ENCODE data around the gene OR10R2.

The OR10R2 gene

DNA sequence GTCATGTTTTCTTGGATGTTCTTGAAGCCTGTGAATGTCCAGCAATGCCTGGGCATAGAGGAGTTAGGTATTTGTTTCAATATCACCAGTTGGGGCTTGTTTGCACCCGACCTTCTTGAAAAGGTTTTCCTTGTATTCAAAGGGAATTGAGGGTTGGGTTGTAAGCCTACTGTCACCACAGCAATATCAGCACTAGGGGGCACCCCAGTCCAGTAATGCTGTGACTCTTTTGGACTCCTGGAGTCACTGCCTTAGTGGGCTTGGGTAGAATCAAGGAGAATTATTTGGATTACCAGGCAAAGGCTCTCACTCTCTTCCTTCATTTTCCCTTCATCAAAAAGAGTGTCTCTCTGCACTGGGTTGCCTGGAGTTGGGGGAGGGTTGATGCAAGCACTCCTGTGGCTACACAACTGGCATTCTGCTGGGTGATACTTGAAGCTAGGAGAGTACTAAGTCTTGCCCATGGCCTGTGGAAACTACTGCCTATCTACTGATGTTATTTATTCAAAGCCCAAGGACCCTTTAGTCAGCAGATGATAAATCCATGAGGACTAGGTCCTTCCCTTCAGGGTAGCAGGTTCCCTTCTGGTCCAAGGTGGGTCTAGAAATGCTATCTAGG is 34.5 kb downstream of the OR10R2 start:
- DNase-seq (ENCODE audit: insufficient read length, low spot score) (no peak), FAIRE-seq (no peak)
- TF ChIP-seq, protein P1, sequence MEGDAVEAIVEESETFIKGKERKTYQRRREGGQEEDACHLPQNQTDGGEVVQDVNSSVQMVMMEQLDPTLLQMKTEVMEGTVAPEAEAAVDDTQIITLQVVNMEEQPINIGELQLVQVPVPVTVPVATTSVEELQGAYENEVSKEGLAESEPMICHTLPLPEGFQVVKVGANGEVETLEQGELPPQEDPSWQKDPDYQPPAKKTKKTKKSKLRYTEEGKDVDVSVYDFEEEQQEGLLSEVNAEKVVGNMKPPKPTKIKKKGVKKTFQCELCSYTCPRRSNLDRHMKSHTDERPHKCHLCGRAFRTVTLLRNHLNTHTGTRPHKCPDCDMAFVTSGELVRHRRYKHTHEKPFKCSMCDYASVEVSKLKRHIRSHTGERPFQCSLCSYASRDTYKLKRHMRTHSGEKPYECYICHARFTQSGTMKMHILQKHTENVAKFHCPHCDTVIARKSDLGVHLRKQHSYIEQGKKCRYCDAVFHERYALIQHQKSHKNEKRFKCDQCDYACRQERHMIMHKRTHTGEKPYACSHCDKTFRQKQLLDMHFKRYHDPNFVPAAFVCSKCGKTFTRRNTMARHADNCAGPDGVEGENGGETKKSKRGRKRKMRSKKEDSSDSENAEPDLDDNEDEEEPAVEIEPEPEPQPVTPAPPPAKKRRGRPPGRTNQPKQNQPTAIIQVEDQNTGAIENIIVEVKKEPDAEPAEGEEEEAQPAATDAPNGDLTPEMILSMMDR (IDR thresholded peaks at IDR 0.05; ENCODE audit: insufficient read depth, missing control alignments), result peak; percentile 51

DNA sequence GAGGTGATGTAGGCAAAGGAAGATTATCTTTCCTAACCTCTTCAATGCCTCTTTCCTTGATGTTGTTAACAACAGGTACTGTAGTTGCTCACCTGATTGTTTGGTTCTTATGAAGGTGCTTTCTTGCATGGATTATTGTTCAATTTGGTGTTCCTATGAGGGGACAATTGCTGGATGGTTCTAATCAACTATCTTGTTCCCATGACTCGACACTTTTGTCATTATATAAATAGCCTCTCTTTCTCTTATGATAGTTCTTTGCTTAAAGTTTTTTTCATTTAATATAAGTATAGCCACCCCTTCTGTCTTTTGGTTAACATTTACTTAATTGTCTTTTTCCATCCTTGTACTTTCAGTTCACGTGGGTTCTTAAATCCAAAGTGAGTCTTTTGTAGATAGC is 35.5 kb downstream of the OR10R2 start:
- TF ChIP-seq, protein P1 (IDR thresholded peaks at IDR 0.05; ENCODE audit: insufficient read depth, missing control alignments), result no peak
- FAIRE-seq (no peak), DNase-seq (ENCODE audit: insufficient read length, low spot score) (no peak)

DNA sequence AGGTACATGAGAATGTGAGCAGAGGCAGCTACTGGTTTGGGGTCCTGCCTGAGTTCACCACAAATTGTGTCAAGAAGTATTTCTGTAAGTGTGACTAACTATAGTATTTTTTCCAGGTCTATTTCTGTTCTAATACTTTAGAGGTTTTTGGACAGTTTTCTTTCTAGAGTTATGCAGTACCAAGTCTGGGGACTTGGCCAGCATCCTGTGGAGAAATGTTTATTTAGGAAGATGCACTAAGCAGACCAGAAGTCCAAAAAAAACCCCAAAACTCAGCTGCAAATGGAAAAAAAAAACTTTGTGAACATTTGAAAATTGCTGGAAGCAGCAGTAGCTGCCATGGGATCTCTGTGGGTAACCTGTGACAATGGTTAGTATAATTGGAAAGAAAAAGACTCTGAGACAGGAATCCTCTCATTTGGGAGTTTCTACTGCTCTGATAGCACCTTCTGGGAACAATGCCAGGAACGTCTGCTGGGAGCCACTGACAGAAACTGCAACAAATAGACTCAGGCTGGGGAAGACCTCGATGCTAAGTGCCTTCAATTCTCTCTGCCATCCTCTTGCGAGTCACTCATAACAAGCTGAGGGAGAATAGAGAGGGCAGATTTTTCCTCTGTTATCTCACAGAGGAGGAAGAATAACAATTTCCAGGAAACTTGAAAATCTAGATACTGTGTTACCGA is 37.6 kb downstream of the OR10R2 start:
- TF ChIP-seq, protein P1 (IDR thresholded peaks at IDR 0.05; ENCODE audit: insufficient read depth, missing control alignments), result no peak
- DNase-seq (ENCODE audit: insufficient read length, low spot score) (no peak), FAIRE-seq (no peak)

DNA sequence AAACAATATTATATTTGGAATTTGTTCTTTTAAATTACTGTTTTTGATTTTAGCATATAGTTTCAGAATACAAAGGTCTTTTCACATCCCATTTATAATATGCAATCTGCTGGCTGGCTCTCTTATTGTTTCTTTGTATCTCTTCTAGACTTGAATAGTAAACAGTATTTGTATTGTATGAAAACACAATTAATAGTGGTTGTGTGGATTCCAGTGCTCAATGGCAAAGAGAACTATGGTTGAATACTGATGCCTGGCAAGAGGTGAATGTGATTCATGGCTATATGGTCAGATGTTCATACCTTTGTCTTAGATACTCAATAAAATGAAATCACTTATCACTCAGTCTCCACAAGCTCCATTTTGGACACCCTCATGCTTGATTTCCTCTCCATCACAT is 44.9 kb downstream of the OR10R2 start:
- TF ChIP-seq, protein P1 (IDR thresholded peaks at IDR 0.05; ENCODE audit: insufficient read depth, missing control alignments), result no peak
- FAIRE-seq (no peak), DNase-seq (ENCODE audit: insufficient read length, low spot score) (no peak)

DNA sequence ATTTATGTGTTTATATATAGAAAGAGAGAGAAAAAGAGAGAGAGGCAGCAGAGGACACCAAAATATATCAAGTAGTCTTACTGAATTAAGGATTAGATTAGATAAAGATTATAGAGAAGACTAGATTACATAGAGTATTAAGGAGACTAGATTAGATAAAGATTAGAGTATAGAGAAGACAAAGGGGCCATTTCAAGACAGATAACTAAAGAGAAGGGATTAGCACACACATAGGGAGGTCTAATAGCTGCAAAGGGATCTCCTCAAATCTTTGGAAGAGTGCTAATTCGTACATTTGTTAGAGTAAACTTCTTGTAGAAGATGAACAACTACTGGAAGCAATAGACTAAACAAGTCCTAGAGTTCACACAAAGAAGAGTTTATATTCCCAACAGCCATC is 48.0 kb downstream of the OR10R2 start:
- FAIRE-seq (no peak), DNase-seq (ENCODE audit: insufficient read length, low spot score) (no peak)
- TF ChIP-seq, protein P1 (IDR thresholded peaks at IDR 0.05; ENCODE audit: insufficient read depth, missing control alignments), result no peak

DNA sequence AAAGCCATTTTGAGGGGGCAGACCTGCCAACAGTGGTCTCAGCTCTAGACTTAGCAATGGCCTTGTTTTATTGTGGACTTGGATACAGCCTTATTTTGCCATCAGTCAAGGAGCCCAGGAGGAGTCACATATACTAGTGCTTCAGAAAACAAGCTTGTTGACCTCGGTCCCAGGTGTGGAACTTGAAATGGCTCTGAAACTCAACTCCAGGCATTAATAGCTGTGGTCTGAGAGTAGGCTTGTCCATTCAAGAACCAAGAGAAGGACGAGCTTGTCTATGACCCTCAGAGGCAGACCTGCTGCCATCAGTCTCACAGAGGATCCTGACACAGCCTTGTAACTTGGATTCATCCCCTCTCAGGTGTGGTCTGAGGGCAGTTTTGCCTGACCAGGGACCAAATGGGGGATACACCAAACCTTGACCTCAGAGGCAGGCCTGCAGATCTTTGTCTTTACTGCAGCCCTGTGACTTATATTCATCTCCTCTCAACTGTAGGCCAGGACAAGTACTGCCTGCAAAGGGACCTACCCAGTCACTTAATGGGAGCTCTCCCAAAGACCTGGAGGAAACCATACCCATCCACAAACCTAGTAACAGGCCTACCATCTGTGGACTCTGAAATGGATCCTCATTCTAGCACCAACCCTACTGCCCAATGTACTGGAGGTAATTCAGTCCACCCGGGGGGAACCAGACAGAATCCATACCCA is 49.1 kb downstream of the OR10R2 start:
- TF ChIP-seq, protein P1 (IDR thresholded peaks at IDR 0.05; ENCODE audit: insufficient read depth, missing control alignments), result no peak
- FAIRE-seq (no peak), DNase-seq (ENCODE audit: insufficient read length, low spot score) (no peak)

DNA sequence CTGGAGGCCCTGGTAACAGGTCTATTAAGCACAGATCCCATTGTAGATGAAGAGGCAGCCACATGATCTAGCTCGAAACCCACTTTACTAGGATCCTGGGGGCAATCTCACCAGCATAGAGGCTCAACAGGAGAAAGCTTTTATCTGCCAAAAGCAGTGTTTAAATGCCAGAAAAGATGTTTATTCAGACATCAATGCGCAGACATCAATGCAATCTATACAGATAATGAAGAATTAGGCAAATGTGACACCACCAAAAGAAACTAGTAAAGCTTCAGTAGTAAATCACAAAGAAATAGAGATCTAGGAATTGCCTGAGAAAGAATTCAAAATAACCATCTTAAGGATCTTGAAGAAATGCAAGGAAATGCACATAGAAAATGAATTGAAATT is 49.6 kb downstream of the OR10R2 start:
- FAIRE-seq (no peak), DNase-seq (ENCODE audit: insufficient read length, low spot score) (no peak)
- TF ChIP-seq, protein P1 (IDR thresholded peaks at IDR 0.05; ENCODE audit: insufficient read depth, missing control alignments), result no peak
